ENCODE measurements around the gene ATP10A. TPM values are rescaled to one million over a fixed set of nuclear protein-coding genes. Genes with fewer than 3 reads are reported as not detected.

ATP10A gene
- total RNA-seq, 1 donor from 2014 or later: 0.17 TPM

GRCh38 chr15:25811481-25811906 lies 51.6 kb downstream of the ATP10A start:
- no peak for DNase-seq

GRCh38 chr15:25810631-25811091 lies 52.5 kb downstream of the ATP10A start:
- DNase-seq: no peak

GRCh38 chr15:25810154-25810553 lies 53.0 kb downstream of the ATP10A start:
- DNase-seq: no peak

DNA sequence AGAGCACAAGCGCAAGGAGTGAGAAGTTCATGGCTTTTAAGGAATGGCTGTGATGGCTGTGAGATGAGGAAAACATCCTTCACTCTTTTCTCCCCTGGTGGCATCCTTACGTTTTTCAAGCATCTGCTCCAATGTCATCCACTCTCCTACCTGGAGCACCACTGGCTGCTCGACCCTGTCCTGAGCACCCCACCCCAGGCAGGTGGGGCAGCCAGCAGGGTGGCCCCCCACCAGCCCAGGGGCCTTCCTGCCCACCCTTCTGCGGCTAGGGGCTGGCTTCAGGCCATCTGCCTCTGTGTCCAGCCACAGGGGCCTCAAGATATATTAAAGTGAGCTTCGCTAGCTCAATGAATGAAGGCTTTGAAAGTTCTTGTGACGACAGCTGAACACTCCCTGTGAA lies 56.1 kb downstream of the ATP10A start:
- DNase-seq: no peak

GRCh38 chr15:25805031-25805430 lies 58.1 kb downstream of the ATP10A start:
- DNase-seq: no peak

- no peak for DNase-seq
These were observed 58.7 kb downstream of the ATP10A start for GRCh38 chr15:25804451-25804850.

DNA sequence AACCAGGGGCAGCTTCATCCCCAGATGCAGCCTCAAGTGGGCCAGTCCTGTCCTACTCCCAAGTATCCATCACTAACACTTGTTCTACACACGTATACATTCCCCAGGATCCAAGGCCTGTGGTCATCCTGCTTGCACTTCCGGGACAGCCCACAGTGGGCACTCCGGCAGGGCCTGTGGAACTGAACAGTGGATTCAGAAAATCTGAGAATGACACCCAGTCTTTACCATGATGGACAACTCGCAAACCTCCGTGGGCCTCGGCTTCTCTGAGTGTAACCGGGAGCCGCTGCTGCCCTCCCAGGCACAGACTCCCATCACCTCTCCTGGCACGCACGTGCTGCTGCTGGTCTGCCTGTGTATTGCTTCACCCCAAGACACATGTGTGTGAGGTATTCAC lies 59.6 kb downstream of the ATP10A start:
- no peak for DNase-seq

- DNase-seq: no peak
These were observed 60.1 kb downstream of the ATP10A start for GRCh38 chr15:25803036-25803435.

GRCh38 chr15:25802285-25802830 lies 60.8 kb downstream of the ATP10A start:
- no peak for DNase-seq

DNA sequence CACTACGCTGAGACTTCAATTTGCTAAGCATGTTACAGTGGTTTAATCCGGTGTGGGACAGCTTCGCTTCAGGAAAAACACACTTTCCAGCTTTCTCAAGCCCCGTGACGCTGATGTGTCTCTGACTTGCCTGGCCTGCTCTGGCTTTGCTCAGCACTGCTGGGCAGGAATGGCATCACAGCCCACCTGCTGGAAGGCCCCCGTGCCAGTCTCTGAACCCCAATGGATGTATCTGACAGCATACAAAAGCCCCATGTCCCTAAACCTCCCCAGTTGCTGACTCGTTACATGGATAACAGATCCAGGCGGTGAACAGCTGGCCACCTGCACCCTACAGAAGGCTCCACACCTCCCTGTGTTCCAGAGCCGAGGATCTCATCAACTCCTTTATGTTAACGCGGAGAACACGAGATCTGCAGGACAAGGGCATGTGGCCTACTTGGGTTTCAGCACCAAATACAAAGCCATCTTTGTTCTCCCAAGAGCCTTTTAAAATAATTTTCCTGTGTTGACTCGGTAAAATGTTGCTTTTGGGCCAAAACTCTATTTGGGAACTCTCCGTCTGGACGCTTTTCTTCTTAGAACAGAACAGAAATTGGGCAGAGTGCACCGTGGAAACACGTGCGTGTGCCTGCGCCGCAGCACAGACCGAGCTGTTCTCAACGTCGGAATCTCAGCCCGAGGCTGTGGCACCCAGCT lies 61.4 kb downstream of the ATP10A start:
- no peak for DNase-seq

GRCh38 chr15:25800761-25801515 lies 62.2 kb downstream of the ATP10A start:
- DNase-seq: no peak

DNA sequence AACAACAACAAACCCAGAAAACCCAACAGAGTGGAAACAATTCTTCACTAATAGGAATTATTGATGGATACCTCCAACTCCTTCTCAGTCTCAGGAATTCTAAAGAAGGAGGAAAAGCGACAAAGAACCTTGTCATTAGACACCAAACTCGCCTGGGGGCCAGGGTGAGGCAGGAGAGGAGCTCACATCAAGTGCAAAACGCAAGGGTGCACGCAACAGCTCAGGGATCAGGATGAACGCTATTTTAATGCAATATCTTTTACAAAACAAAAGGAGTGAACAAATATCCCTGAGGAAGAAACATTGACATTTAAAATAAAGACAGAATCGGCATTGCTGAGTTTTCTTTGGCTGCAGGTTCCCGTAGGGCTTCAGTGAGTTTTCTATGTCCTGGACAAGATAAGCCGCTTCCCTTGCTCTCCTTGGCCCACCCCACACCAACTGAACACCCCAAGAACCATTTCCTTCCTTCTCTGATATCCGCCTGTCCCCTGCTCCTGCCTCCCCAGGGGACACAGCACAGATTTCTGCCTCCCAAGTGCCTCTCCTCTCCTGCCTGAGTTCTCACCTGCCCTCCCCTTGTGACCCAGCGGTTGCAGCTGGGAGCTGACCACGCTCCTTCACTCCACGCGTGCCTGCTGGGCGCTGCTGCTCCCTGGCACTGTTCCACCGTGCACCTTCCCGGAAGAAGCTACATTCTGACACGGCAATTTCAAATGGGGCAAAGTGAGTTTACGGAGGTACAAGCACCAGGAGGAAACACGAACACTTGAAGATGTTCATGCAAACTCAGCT lies 63.0 kb downstream of the ATP10A start:
- no peak for DNase-seq

DNA sequence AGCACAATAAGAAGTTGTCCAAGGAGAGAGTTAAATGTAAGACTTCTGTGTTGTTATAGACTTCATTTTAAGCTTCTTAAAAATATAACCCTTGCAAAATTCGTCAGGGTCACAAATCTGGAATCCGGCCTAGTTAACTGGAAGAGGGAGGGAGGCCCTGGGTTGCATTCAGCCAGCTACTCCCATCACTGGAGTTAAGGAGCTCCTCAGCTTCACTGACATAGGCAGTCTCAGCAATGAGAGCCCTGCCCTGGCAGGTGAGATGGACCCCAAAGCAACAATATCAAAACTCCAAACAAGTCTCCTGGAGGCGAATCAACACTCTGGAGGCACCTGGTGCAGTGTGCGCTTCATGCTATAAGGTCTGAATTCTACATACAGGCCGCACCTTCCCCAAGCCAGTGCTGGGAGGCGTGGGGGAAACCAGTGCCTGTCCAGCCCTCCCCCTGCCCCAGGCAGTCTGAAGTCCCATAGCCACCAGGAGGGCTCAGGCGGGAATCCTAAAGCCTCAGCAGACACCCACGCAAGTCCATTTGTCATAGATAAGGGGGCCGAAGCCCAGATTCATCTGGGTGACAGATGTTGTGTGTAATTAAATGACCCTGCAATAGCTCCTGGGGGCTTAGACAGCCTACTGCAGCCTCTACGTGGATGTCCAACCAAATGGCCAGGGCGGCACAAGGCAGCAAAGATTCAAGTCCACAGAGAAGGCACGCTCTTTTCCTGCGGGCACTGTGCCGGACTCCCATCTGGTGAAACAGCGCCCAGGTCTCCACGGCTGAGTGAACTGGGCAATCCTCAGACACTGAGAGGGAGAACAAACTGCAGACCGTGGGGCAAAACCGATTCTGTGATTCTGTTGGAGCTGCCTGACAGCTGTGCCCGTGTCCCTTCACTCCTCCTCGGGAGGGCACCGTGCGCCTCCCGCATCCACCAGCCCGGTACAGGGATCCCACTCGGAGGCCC lies 64.9 kb downstream of the ATP10A start:
- no peak for DNase-seq

DNA sequence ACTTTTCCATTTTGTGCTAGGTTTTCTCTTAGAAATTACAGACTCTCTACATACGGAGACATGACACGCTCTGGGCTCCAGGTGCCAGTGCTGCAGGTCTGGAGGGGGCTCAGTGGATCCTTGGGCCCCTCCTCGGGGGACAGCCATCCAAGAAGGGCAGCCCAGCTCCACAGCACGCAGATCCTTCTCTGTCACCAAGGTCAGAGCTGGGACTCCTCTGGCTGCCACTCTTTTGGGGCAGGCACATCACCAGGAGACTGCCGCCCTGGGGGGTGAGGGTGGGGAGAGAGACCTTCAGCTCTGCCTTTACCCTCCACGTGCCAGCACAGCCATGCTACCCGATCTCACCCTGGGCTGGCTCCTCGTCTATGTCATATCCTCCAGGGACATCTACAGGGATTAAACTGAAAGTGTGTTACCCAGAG lies 65.6 kb downstream of the ATP10A start:
- DNase-seq: no peak

DNA sequence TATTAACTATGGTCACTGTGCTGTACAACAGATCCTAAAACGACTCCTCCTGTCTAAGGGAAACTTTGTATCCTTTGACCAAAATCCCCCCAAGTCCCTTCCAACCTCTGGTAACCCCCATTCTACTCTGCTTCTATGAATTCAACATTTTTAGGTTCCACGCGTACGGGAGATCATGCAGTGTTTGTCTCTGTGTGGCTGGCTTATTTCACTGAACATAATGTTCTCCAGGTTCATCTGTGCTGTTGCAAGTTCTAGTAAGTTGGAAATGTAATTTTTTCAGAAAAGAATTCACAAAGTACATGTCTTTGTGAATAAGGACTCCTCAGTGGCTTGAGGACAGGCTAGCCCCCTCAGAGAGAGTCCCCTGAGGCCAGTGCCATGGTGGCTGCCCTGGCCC lies 66.1 kb downstream of the ATP10A start:
- DNase-seq: no peak

GRCh38 chr15:25796395-25796794 lies 66.7 kb downstream of the ATP10A start:
- no peak for DNase-seq

DNA sequence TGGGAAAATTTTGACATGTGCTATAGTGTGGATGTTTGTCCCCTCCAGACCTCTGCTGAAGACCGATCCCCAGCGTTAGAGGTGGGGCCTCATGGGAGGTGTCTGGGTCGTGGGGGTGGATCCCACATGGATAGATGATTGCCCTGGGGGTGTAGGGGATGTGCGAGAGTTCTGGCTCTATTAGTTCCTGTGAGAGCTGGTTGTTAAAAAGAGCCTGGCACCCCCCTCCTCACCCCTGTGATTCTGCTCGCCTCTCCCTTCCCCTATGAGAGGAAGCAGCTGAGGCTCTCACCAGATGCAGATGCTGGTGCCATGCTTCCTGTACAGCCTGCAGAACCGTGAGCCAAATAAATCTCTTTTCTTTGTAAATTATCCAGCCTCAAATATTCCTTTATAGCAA lies 67.4 kb downstream of the ATP10A start:
- no peak for DNase-seq

DNA sequence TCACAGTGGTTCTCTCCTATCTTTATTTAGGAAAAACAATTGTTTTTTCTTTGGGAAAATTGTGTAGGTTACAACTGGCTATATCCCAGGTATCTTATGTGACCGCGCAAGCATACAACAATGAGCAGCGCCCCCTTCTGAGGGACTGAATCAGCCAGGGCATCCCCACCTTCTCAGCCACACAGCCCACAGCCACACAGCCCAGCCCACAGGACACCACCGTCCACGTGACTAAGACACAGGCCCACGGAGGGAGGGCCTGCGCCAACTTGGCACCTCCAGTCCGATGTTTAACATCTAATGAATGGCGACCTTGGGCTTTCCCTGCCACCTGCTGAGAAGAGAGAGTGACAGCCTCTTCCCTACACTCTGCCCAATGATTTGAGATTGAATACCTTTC lies 68.1 kb downstream of the ATP10A start:
- no peak for DNase-seq

GRCh38 chr15:25793354-25794050 lies 69.6 kb downstream of the ATP10A start:
- DNase-seq: no peak

GRCh38 chr15:25792128-25792527 lies 71.0 kb downstream of the ATP10A start:
- no peak for DNase-seq

GRCh38 chr15:25790000-25790660 lies 73.0 kb downstream of the ATP10A start:
- no peak for DNase-seq

Data from dermis blood vessel endothelial cell (primary cell).